Ishikawa (cell line): ENCODE data around the gene VEPH1.

Source experiments
- MAX ChIP-seq: IDR thresholded peaks from 2 replicates; pipeline ENCODE4 v1.6.1; 2012
- RAD21 ChIP-seq: IDR thresholded peaks from 2 replicates; pipeline ENCODE4 v1.6.1; 2012; ENCODE audit warnings: low read depth
- TCF12 ChIP-seq: IDR thresholded peaks from 2 replicates; pipeline ENCODE4 v1.6.1; 2012; ENCODE audit warnings: low read depth

GRCh38 chr3:157502916-157503595 lies at the start of gene VEPH1:
- TF ChIP-seq MAX (no peak), RAD21 (no peak), TCF12 (no peak)
